Measurements from ENCODE around the gene DPT.
"Not testable (repeated sequence)": the region's sequence is repeated elsewhere in the genome, so short reads cannot be mapped to it uniquely, and the experiment has no call there.

The DPT gene

DNA sequence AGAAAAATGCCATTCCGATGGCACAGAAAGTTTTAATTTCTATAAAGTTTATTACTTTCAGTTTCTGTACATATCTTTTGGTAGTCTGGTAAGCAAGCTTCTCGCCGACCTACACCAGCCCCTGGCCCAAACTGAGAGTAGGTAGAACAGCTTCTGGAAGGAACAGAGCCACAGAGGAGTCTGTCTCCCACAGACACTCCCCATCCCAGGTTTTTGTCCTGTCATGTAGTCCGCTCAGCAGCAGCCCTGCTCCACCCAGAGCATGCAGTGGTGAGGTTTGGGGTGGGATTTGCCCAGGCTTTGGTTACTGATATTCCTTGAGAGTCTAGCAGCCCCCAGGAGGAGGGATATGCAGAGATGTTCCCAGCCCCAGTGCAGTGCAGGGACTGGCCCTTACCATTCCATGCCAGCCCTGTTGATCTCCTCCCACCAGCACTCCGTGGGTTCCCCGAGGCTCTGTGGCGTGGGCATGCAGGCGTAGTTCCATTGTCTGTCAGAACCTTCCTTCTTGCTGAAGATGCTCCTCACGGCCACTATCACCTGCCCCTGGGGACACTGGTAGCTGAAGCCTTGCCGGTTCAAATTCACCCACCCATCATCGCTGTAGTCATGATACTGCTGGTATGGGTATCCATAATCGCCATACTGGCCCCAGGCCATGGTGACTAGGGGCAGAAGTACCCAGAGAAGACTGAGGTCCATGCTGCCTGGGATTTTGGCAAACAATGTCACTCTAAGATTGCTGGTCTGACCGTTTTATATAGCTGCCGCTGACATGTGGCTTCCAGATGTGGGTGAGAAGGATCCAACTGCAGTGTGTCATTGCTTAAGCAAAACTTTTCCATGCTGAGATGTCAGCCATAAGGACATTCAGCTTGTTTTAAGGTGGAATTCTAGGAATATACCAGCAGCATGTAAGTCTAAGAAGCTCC, at the start of gene DPT:
DPT (minus strand) TSS at position 734 of the 932 bp plus-strand sequence; CDS start at position 702, 32 bp downstream.
- DNase-seq (ENCODE audit: low read depth in 2 of 2), result peak; percentile 67 to 73

DNA sequence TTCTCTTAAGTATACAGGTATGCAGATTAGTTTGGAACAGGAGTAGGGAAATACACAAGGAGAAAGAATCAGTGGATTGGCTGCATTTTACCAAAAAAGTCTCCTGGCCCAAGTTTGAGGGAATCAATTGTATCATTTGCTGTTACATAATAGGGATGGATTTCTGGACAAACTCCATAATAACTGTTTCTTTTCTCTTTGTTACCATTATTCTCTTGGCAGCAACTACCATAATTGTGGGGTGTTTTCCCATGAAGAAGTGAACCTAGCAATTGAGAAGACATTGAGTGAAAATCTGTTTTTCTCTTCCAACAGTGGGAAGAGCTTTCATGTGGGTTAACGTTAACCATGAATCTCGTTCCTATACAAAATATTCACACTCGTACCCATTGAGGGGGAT, 46.4 kb upstream of the DPT start:
- no peak for DNase-seq (ENCODE audit: low read depth in 2 of 2)

DNA sequence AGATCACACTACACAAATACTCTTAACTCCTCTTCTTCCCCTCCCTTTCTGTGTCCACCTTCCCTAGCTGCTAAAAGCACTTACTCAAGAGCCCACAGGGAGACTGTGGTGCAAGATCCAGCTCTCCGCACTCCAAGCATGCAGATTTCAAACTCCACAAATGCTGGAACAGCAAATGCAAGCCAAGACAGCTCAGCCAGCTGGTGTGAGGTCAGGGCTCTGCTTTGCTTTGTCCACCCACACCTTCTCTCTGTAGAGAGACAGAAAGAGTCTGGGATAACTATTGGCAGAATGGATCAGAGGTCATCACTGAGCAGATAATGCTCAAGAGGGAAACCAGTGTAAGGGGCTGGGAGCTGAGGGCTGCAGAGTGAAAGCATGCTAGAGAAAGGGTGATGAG, 45.2 kb upstream of the DPT start:
- DNase-seq (ENCODE audit: low read depth in 2 of 2), result peak in 1 of 2 experiments; percentile 6

DNA sequence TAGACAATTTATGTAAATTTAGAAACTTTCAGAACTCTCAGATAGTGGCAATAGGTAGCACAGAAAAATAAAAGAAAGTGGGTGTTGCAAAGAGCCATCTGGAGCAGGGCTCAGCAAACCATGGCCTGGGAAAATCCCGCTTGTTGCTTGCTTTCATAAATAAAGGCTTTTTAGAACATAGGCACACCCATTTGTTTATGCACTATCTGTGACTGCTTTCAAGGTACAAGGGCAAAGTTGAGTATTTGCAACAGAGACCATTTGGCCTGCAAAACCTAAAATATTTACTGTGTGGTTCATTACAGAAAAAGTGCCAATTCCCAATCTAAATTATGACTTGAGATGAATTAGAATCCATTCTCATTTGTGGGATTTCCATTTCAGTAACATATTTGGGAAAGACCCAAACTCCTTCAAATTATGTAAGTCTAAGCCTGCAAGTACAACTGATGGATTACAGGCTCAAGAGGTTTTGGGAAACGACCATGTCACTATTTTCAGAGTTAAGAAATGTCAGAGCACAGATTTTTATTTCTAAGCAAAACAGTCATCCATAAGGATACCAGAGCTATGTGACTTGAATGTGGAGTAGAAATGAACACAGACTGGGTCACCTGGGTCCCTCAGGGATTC, 43.5 kb upstream of the DPT start:
- DNase-seq (ENCODE audit: low read depth in 2 of 2), result no peak

DNA sequence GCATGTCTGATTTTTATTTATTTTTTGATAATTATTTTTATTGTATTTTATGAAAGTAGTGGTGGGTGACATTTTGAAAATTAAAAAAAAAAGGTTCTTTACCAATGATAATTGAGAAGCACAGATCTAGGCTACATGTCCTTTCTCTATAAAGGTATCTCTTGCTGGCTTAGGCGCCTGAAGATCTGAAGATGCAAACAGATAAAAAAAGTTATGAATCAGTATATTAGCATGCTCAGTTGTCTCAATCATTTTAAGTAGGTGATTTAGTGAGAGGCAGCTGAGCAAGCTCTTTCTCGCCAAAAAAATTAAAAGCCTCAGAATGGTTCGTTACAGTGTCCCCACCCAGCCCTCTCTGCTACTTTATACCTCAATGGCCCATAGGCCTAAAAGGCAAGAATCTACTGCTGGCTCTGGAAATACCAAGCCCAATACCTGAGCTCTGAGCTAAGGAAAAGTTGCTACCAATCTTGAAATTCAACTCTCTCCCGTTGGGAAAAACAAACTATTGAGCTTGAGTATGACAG, 42.2 kb upstream of the DPT start:
- DNase-seq (ENCODE audit: low read depth in 2 of 2), result no peak

DNA sequence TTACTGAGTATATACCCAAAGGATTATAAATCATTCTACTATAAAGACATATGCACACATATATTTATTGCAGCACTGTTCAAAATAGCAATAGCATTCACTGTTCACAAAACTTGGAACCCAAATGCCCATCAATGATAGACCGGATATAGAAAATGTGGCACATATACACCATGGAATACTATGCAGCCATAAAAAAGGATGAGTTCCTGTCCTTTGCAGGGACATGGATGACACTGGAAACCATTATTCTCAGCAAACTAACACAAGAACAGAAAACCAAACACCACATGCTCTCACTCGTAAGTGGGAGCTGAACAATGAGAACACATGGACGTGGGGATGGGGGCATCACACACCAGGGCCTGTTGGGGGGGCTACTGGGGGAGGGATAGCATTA, 40.9 kb upstream of the DPT start:
- DNase-seq (ENCODE audit: low read depth in 2 of 2), result not testable (repeated sequence)

DNA sequence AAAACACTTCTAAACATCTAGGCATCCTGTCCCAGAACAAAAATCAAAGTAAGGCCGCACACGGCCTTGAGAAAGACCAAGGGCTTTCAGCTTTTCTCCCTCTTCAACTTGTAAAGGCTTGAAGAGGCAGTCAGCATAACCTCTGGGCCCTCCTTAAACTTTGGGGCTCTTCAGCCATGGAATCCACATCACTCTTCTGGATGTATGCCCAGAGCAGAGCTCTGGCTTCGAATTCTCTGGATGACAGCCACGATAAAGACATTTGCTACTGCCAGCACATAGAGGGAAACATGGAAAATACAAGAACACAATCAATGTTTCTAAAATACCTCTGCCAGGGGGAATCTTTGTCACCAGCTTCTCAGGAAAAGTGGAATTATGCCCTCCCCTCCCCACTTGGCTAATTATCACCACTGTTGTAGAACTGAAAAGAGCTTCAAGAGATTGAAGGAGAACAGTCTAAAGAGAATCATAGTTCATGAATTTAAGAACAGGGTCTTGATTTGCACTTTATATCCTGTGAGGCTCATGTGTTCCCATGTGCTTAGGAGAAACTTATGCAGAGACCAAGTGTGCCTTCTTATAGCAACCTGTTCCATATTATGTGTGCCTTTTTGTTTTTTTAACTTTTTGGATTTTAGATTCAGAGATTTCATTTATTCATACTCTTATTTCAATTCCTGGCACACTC, 39.0 kb upstream of the DPT start:
- DNase-seq (ENCODE audit: low read depth in 2 of 2), result peak; percentile 29 to 32

DNA sequence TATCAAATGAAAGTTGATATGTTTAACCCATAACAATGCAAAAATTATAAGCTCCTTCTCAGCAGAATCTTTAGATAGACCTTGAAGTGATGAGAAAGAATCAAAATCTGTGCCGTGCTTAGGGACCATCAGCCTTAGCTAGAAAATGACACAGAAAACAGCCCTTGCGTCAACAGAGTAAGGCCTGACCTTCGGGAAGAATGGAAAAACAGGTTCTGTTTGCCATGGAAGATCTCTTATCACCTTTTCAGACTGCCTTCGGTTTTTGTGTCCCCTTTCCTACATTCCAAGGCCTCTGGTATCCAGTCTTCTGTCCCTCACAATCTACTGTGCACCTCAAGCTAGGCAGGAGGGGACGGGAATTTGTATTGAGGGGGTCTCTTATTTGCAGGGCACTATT, 37.6 kb upstream of the DPT start:
- DNase-seq (ENCODE audit: low read depth in 2 of 2), result no peak

DNA sequence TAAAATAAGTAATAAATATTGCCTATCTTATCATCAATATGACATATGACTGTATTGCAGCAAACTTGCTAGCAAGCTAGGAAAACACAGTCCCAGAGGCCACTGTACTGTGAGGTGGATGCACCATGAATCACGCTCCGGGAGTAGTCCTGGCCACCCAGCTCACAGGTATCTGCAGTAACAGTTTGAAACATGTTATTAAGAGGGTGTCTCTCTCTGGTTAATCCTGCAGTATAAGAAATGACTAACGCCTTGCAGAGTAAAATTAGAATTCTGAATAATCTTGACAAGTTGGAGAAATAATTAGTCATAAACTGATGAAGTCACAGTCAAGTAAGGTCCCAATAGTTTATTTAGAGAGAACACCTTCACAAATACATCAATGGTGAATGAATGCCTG, 34.0 kb upstream of the DPT start:
- DNase-seq (ENCODE audit: low read depth in 2 of 2), result no peak

DNA sequence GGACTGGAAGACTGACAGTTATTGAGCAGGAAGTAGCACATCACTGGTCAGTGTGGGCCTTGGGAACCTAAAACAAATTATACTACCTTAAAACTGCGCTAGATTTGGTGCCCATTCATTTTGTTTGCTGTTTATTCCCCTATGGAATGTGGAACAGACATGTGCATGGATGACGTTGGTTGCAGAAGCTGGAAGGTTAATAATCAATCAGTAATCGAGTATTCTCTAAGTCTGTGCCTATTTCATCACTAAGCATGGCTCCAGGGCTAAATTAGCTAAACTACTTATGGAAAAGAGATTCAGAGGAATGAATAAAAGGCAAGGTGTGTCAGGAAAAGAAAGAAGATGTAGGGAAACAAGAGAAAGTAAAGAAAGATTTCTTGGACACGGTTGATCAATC, 33.5 kb upstream of the DPT start:
- DNase-seq (ENCODE audit: low read depth in 2 of 2), result no peak

DNA sequence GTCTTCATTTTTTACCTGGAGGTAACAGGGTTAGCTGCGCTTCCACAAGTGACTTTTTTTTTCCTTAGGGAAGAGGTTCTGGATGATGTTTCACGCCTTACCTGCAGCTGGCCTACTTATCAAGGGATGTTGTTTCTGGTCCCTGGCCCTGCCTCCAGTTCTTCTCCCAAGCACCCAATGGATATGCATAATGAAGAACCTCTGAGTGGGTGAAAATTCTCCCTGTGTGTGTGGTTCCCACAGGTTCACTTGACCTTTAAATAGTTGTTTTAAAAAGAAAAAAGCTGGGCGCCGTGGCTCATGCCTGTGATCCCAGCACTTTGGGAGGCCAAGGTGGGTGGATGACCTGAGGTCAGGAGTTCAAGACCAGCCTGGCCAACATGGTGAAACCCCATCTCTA, 31.8 kb upstream of the DPT start:
- no peak for DNase-seq (ENCODE audit: low read depth in 2 of 2)

DNA sequence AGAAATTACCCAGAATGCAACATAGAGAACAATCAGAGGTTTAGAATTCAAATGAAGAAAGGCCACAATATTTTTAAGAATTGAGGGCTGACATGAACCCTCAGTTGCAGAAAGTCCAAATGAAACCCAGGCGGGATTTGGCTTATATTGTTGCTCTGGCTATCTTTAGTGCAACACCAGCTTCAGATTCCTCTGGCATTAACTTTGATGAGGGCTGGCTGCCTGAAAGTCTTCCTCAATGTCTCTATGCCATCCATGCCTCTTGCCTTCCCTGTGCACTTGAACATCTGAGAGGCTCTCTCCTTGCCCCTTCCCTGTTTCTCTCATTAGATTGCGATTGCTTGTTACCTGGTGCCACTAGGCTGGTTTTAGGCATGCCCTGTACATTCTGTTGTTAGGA, 31.2 kb upstream of the DPT start:
- DNase-seq (ENCODE audit: low read depth in 2 of 2), result no peak

DNA sequence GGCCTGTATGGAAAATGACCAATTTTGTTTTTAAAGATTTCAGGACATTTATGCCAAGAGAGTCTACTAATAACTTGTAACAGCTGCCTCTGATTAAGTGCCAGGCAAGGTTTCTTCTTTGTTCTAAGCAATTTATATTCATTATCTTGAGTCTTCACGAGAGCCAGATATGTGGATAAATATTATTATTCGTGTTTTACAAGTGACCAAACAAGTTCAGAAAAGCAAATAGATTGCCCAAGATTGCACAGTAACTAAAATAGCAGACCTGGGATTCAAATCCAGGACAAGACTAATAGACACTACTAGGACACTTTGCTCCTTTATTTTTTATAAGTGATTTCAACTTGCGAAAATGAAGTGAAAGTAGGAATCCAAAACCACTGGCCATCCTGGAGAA, 30.1 kb upstream of the DPT start:
- no peak for DNase-seq (ENCODE audit: low read depth in 2 of 2)

DNA sequence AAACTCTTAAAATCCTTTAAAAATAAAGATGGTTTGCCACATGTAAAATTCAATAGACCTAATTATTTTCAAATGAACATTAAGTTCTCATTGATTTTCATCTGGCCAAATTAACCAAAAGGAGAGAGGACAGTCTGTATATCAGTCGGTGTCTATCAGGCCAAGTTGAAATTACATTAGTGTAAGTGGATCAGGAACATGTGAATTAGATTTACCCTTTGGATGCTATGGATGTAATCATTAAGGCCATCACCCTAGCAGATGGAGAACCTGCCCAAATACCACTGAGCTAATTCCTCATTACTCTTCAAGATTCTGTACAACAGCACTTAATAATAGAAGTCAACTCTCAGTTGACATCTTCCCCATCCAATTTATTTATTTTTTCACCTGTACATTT, 29.5 kb upstream of the DPT start:
- no peak for DNase-seq (ENCODE audit: low read depth in 2 of 2)

DNA sequence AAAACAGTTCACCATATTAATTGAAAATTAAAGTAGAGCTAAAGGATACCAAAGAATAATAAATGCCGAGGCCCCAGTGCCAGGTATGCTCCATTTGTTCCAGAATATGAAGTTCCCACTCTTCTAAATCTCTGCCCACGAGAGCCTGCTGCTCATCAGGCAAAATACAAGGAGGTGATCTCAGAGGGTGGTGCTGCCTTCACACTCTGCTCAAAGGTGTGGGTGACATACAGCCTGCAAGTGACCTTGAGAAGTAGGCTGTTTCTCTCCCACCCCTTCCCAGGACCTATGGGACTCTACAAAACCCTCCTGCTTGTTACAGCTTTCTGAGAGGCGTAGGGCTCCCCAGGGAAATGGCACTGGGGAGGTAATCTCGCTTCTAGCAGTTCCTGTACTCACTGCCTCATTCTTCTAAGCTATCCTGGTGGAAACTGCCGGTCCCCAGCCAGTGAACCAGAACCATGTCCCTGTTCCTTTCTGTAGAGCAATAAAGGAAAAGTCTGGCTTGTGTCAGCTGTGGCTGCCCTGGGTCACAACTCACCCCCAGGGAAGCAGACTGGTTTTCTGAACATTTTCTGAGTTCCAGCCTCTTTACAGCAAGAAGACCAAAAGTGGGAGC, 26.9 kb upstream of the DPT start:
- DNase-seq (ENCODE audit: low read depth in 2 of 2), result no peak

DNA sequence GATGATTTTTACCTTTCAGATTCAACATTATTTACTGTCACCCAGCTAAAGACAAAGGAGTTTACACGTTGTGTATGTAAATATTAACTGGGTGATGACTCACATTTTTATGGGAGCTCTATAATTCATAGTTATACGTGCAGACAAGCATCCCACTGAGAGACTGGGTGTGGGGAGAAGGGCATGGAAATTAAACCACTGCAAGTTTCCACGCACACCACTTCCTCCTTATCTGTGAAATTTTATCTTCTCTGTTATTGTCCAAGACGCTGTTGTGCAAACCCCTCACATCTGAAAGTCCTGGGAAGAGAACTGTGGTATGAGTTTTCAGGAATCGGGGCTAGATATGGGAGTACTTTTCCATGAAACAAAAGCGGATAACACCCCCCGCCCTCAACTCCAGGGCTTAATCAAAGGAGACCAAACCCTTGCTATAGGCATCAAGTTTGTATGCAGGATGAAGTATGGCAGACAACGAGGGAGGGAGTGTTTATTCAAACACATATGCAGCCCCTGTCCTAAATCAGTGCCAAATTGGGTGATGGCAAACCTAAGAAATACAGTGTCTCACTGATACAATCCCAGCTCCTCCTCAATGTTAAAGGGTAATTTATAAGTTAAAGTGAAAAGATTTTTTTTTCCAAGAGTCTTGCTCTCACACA, 23.3 kb upstream of the DPT start:
- DNase-seq (ENCODE audit: low read depth in 2 of 2), result no peak

DNA sequence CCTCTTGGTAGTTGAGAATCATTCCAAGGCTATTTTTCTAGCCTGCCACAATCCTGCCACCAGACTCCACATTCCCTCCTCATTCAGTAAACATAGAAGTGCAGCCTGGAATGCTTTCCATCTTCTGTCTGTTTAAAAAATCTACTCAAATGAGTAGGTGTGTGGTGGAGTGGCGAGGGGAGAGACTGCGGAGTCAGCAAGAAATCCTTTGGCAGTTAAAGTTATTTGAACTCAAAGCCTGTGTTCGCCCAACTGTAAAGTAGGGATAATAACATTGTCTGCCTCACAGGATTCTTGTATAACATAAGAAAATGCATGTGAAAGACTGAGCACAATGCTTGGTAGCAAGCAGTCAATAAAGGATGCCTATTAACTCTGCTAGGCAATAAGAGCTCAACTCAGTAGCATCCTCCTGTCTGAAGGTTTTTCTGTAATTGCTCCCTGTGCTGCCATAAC, 22.2 kb upstream of the DPT start:
- no peak for DNase-seq (ENCODE audit: low read depth in 2 of 2)

DNA sequence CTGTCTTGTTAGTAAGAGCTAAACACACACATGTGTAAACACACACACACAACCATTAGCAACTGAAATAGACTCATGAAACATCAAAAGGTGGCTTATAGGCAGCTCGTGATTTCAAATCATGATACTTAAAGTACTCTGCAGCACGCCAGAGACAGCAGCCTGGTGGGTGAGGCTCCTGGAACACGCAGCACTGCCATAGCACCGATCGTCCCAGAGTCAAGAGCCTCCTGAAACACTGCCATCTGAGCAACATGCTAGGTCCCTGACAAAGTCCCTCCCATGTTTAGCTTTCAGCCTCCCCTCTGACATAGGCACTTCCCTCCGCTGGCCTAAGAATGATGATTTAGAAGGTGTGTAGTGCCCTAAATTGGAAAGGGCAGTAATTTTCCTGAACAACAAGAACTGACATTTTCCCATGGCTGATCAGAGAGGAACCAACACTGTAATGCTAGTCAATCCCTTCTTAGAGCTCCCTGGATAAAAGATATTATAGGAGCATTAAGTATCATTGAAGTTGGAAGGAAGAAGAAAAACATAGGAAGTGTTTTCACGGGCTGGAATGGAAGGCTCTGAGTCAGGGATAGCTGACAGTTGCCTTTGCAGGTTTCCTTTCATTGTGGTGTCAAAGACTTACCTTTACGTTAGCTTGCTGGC, 14.1 kb upstream of the DPT start:
- DNase-seq (ENCODE audit: low read depth in 2 of 2), result no peak

DNA sequence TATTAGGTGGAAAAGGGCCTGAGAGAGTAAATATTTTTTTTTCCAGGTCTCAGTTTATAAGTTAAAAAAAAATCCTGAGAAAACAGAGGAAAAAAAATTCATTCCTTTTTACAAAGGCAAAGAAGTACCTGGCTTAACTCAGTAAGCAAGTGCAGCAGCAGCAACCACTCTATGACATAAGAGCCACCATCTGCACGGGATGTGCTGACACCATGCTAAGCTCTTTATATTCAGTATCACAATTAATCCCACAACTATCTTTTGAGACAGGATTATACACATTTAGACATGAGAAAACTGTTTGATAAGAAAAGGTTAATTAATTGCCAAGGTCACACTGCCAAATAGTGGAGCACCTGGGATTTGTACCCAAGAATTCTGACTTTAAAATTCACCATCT, 13.4 kb upstream of the DPT start:
- DNase-seq (ENCODE audit: low read depth in 2 of 2), result no peak

DNA sequence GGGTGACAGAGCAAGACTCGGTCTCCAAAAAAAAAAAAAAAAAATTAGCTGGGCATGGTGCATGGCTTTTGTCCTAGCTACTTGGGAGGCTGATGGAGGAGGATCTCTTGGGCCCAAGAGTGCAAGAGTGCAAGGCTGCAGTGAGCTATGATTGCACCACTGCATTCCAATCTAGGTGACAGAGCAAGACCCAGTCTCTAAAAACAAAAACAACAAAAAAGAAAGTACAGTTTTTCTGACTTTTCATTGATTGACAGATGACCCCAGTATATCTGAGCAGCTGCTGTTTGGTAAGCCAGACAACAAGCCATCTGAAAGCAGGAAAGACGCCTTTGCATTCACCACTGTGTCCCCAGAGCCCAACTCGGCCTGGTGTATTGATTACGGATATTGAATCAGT, 10.9 kb upstream of the DPT start:
- no peak for DNase-seq (ENCODE audit: low read depth in 2 of 2)

DNA sequence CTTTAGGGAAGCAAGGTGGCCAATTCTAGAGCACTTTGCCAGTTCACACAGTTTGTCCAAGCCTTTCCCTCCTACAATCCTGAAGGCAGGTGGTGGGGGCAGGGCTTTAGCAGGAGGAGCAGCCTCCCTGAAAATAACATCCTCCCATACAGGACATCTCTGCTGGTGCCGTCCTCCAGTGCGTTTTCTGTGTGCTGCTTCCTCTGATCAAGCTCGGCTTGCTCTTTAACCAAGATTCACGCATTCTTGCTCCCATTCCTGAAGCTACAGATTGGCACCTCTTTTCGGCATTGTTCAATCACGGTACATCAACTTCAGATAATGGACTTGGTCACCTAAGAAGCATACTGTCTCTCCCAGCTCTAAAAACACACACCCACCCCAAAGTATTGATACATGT, 7.5 kb upstream of the DPT start:
- DNase-seq (ENCODE audit: low read depth in 2 of 2), result no peak
